Gastrocnemius medialis (tissue), 4 donors: ENCODE measurements around the gene ADRB2.

ENCODE experiments used
- CTCF ChIP-seq, 5 experiments: fragments of 450-650 bp in 3 of 5; fragments of 200-600 bp in 2 of 5; sonication (generic) in 2 of 5; IDR thresholded peaks in 4 of 5; conservative IDR thresholded peaks in 1 of 5; 1 replicate in 4 of 5; 2 replicates in 1 of 5; pipeline ENCODE4 v1.5.1; 2016 to 2019; ENCODE audit warnings: antibody characterized with exemption in 5 of 5, mild to moderate bottlenecking in 3 of 5, moderate library complexity in 3 of 5
- POLR2A ChIP-seq, 2 donors: fragments of 450-650 bp; IDR thresholded peaks; one replicate each; pipeline ENCODE4 v1.6.1; 2017; ENCODE audit warnings: antibody characterized with exemption in 2 of 2, mild to moderate bottlenecking in 2 of 2, moderate library complexity in 2 of 2

GRCh38 chr5:148817606-148818005, 8.8 kb upstream of the ADRB2 start:
- TF ChIP-seq CTCF (IDR thresholded peaks at IDR 0.05 in 4 of 5, conservative IDR thresholded peaks at IDR 0.05 in 1 of 5) (no peak), POLR2A (IDR thresholded peaks at IDR 0.05) (no peak)
